GM19395 (cell line): ENCODE results near the gene SMYD3.
A peak's percentile ranks its signal among the peaks of the same experiment; 100 is the strongest.

Experiments
- ATAC-seq: cut with Tn5 transposase; IDR thresholded peaks from one replicate; pipeline ENCODE4 v1.9.1; 2021; ENCODE audit warnings: mild to moderate bottlenecking, moderate library complexity; ENCODE audit not compliant: unreplicated experiment

The SMYD3 gene

DNA sequence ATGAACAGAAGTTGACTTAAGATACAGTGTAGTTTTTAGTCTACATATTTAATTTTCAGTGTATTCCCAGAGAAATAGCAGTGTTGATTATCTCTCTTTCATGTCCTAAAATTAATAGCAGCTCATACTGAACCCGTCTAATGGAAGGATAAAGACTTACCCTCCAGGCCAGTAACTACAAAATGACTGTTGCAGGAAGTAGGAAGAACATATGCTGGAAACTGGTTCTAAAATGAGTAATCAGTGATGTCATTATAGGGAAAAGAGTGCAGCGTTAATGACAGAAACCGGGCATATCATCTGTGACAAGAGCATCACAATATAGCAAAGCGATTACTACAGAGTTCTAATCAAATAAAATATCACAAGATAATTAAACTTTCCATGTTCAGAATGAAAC, 385.5 kb downstream of the SMYD3 start:
- ATAC-seq = no peak

GRCh38 chr1:246117066-246117791, 389.9 kb downstream of the SMYD3 start:
- peak; percentile 92 for ATAC-seq

DNA sequence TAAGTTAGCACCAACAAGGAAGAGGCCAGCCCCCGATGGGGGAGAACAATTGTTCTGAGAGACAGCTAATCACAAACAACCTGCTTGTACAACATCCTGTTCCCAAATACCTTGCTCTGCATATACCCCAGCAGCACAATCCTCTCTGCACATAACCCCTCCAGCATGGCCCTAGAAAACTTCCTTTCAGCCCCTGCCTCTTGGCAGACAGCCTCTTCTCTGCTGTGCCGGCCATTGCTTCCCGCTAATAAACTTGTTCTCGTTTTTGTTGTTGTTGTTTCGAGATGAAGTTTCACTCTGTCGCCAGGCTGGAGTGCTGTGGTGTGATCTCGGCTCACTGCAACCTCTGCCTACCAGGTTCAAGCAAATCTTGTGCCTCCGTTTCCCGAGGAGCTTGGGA, 392.7 kb downstream of the SMYD3 start:
- no peak for ATAC-seq

DNA sequence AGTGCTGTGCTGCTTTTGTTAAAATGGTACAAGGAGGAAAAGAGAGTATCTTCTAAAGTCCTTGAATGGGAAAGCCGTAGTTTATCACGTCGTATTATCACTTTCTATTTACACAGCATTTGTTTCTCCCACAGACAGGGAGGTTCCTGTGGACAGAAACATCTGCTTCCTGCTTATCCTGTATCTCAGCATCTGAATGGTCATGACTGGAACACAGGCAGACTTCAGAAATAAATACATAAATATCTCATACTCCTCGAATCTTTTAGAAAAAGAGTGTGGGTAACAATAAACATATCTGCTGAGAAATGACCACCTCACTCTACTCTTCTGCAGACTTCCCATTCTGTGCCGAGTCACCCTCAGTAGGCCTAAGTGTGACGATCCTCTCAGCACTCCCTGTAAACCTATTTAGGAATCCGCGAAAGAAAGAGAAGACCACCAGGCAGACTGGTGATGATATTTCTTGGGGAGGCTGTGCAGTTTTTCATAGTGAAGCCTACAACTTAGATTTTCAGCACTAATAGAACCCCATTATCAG, 393.5 kb downstream of the SMYD3 start:
- ATAC-seq = no peak

GRCh38 chr1:246111570-246111969, 395.5 kb downstream of the SMYD3 start:
- no peak for ATAC-seq

GRCh38 chr1:246110343-246111219, 396.5 kb downstream of the SMYD3 start:
- ATAC-seq = no peak

GRCh38 chr1:246108278-246108925, 398.7 kb downstream of the SMYD3 start:
- no peak for ATAC-seq

DNA sequence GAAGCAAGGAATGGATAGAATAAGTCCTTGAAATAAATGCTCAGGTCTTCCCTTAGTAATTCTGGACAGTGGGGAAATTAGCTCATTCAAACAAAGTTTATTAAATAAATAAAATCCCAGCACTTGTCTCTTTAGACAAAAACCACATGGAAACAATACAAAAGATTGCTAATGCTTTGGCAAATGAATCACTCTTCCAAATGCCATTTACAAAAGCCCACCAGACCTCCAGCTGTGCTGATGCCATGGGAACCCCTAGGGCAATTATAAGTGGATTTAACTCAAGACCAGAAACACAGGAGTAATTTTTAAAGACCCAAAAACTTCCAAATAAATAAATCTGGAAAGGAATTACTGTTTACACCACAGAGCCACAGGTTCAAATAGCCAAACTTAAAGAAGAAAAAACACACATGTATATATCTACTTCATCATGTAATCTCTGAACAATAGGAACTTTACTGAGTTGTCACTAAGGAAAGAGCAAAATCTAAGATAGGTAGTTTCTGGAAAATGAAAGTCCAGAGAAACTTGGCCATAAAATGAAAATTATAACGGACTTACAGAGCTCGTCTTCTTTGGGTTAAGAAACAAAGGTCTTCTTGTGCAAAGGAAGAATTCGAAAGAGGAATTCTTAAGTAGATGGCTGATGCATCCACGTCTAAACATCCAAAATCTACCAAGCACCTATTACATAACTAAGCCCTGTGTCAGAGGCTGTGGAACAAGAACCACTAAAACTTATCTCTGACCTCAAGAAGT, 399.4 kb downstream of the SMYD3 start:
- ATAC-seq = no peak

GRCh38 chr1:246106342-246106763, 400.7 kb downstream of the SMYD3 start:
- peak; percentile 84 for ATAC-seq

DNA sequence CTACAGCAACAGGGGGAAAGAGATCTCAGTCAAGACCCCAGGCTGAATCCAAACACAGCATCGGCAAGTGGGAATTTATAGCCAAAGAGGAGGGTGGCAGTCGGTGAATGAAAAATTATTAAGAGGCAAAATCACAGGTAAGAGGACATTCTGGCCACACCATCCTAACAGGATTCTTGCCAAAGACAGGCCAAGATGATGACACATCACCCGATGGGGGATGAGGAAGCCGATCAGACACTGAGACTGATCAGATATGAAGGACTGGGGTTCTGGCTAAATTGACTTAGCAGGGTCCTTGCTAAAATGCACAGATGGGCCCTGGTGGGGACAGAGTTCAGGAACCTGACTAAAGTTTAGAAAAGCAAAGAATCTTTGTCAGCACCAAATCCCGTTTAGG, 402.2 kb downstream of the SMYD3 start:
- no peak for ATAC-seq

- ATAC-seq = no peak
Observed at GRCh38 chr1:246099570-246099969, 407.5 kb downstream of the SMYD3 start.

- no peak for ATAC-seq
Observed at GRCh38 chr1:246096356-246096755, 410.7 kb downstream of the SMYD3 start.

DNA sequence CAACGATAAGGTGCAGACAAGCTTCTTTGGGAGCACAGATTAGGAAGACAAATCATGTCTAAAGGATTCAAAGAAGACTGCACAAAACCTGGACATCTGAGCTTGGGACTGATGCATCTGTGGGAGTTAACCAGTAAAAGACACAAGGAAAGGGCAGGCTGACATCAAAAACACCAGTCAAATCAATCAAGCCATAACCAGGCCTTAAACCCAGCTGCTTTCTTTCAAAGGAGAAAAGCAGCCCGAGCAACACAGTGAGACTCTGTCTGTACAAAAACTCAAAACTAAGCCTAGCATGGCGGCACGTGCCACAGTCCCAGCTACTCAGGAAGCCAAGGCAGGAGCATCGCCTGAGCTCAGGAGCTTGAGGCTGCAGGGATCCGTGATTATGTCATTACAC, 411.6 kb downstream of the SMYD3 start:
- no peak for ATAC-seq

DNA sequence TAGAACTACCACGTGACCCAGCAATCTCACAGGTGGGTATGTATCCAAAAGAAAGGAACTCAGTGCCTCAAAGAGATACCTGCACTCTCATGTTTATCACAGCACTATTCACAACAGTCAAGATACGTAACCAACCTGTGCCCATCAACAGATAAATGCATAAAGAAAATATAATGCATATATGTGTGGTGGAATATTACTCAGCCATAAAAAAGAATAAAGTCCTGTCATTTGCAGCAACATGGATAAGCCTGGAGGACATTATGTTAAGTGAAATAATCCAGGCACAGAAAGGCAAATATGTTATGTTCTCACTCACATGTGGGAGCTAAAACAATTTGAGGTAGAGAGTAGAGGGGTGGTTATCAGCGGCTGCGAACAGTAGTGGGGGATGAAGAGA, 413.8 kb downstream of the SMYD3 start:
- ATAC-seq = no peak

DNA sequence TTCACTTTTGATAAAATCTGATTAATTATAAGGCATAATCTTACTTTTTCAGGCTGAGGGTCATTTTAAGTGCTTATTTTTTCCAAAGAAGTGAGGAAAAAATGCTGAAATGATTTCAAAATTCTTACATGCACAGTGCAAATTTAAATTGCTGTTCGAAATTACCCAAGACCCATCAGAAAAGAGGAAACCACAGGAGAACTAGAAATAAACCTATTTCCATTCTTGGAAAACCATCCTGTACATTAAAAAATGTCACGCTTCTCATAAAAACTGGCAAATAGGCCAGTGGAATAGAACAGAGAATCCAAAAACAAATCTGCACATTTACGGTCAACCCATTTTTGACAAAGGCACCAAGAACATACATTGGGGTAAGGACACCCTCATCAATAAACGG, 414.9 kb downstream of the SMYD3 start:
- ATAC-seq = no peak

- ATAC-seq = no peak
Observed at GRCh38 chr1:246091477-246091876, 415.6 kb downstream of the SMYD3 start.

DNA sequence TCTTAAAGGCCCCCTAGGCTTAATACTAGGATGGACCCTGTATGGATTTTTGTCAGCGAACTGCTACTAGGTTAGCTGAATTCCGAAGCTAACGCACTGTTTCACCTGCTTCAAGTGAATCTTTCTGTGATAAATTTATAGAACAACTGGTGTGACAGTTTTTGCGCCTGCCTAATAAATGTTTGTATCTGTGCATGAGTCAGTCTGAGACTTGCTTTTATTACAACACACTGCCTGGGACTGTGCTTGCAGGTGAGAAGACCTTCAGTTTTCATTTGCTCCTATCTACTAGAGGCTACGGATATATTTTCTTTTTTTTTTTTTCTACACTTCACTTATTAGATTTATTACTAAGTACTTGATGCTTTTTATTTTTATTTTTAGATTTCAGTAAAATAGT, 420.9 kb downstream of the SMYD3 start:
- ATAC-seq = no peak

GRCh38 chr1:246083416-246083815, 423.7 kb downstream of the SMYD3 start:
- no peak for ATAC-seq

GRCh38 chr1:246081856-246082668, 425.0 kb downstream of the SMYD3 start:
- ATAC-seq = no peak
